Posterior cingulate gyrus (tissue), 11 donors: ENCODE data around the gene LRRK1.
A peak's percentile ranks its signal among the peaks of the same experiment; 100 is the strongest.
"Not testable (repeated sequence)": the region's sequence is repeated elsewhere in the genome, so short reads cannot be mapped to it uniquely, and the experiment has no call there.

Experiments
- DNase-seq, 10 donors: peaks; one replicate each; pipeline versions ENCODE4 v3.0.0 to v3.0.0-alpha.2; 2020 to 2021; ENCODE audit warnings: mixed read lengths in 3 of 10
- intact Hi-C: fragments of 100-400 bp; cut with DNase I; formaldehyde crosslinking; loops from one replicate; pipeline ENCODE4 v1.15.1; 2023

LRRK1 gene

DNA sequence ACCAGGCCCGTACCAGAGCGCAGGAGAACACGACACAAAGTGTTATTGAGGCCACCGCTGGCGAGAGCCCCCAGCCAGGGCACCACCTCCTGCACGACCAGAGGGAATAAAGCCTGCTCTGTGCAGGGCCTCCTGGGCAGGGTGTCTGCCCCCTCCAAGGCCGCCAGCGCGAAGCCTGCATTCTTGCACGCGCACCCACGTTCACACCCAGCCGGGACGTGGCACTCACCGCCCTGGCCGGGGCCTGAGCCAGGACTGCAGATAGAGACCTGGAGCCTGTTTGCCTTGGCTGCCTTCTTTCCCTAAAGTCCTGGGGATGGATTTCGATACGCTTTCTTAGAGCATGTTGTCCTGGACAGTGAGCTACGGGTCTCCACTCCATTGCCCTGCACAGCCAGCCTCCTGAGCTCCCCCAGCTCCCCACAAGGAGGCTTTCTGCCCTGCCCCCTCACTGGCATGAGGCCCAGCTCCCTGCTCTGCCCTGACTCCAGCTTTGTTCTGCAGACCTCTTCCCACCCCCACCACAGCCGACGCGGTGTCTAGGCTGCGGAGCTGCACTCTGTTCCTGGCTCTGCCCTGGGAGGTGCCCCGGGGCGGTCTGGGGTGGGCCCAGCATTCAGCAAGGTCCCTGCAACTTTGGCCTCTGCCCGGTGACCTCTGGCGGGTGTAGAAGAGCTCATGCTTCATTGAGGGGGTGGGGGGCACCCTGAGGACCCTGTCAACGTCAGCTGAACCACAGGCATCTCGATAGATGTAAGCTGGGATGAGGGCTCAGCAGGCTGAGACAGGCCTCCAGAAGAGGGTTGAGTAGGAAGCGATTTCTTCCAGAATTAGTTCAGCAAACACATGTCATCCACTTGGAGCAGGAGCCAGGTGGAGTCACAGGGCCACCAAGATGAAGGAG is 145.0 kb downstream of the LRRK1 start:
- DNase-seq, result peak in 8 of 10 donors; percentile 31 to 90 (median 58)

DNA sequence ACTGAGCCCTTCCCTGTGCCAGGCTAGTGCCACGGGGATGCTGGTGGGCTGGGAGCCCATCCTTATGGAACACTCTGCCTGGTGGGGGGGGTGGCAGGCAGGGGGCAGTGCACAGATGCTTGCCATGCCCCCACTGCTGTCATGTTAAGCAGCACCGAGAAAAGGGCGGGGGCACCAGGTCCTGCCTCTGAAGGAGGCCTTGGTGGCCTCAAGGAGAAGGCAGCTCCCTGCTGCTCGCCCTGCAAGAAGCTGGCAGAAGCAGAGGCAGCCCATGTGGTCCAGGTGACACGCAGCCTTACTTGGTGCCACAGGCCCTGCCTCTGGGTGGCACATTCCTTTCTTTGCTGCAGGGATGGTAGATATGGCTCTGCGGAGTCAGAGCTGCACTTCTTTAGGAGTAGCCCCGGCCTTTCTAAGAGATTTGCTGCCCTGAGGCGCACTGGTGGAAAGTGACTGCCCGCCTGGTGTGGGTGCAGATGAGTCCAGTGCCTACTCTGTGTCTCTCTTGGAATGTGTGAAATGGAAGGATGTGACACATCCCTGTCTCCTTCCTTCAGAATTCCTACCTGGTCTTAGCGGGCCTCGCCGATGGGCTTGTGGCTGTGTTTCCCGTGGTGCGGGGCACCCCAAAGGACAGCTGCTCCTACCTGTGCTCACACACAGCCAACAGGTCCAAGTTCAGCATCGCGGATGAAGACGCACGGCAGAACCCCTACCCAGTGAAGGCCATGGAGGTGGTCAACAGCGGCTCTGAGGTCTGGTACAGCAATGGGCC is 145.8 kb downstream of the LRRK1 start:
- peak in 2 of 10 donors; percentile 73 to 81 for DNase-seq
- intact Hi-C loops, result no loop called here

More for the DNA sequence above, 145.0 kb downstream of the LRRK1 start:
- intact Hi-C loops, result no loop called here

DNA sequence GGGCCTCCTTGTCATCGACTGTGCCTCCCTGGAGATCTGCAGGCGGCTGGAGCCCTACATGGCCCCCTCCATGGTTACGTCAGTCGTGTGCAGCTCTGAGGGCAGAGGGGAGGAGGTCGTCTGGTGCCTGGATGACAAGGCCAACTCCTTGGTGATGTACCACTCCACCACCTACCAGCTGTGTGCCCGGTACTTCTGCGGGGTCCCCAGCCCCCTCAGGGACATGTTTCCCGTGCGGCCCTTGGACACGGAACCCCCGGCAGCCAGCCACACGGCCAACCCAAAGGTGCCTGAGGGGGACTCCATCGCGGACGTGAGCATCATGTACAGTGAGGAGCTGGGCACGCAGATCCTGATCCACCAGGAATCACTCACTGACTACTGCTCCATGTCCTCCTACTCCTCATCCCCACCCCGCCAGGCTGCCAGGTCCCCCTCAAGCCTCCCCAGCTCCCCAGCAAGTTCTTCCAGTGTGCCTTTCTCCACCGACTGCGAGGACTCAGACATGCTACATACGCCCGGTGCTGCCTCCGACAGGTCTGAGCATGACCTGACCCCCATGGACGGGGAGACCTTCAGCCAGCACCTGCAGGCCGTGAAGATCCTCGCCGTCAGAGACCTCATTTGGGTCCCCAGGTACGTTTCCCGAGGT is 146.5 kb downstream of the LRRK1 start:
- DNase-seq, result peak in 2 of 10 donors; percentile 65 to 81
- intact Hi-C loops, result no loop called here

DNA sequence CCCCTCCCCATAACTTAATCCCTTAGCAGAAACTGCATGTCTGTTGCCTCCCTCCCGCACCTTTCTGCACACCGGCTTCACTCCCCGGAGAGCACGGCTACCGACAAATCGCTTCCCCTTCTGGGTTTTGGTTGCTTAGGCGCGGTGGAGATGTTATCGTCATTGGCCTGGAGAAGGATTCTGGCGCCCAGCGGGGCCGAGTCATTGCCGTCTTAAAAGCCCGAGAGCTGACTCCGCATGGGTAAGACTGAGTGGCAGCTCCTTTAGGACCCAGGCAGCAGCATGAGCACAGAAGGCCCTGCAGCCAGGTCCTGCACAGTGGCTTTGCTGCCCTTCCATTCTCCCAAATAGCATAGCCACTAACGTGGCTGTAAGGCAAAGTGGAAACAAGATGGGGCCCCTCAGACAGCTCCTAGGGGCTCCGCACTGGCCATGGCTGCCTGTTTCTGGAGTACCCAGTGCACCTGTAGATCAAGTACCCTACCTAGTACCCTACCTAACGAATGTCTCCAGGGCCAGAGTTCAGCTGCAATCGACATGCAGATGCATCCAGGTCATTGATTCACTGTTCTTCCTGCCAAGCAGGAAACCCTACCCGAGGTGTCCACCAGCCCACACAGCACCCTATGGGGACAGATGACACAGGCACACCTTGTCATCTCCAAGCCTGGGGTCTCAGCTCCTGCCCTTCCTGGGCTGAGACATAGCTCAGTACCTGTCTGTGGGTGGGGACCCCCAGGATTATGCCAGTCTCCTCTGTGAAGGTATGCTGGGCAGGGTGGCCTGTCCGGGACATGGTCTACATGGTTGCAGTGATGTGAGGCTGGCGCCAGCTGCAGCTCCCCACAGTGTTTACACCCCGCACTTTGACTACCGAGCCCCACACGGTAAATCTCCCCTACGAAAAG is 147.6 kb downstream of the LRRK1 start:
- DNase-seq, result peak in 2 of 10 donors; percentile 70 to 74
- intact Hi-C loops, result no loop called here

DNA sequence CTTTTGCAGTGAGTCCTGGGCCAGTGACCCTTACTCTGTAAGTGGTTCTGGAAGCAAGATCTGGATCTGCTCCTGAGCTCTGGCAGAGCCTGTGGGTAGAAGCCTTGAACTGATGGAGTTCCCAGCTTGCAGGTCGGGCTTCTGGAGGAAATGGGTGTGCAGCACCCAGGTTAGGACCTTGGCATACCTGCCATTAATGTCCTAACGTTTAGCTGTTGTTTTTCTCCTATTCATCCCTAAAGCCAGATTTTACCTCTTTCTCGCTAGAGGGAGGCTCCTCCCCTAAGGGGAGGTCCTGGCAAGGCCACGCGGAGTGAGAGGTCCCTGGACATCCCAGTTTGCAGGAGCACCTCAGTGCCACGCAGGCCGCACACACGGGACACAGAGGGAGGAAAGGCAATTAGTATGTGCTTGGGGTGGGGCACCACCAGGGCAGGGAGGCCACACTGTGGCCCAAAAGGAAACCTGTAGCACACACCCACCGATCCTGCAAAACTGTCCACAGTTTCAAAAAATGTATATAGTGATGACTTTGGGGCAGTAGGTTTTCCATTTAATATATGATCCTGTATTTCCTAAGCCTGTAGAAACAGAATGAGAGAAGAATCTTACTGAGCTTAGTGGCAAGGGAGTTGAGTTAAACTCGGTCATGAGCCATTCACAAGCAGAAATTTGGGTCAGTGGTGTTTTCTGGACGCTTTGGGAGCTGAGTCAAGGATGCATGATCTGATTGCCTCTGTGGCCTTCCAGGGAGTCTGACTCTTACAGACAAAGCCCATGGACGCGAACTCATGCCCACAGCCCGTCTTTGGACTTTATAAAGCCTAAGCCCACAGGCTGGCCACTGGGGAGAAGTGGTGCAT is 148.7 kb downstream of the LRRK1 start:
- peak in 2 of 10 donors; percentile 50 to 72 for DNase-seq
- intact Hi-C loops, result no loop called here

DNA sequence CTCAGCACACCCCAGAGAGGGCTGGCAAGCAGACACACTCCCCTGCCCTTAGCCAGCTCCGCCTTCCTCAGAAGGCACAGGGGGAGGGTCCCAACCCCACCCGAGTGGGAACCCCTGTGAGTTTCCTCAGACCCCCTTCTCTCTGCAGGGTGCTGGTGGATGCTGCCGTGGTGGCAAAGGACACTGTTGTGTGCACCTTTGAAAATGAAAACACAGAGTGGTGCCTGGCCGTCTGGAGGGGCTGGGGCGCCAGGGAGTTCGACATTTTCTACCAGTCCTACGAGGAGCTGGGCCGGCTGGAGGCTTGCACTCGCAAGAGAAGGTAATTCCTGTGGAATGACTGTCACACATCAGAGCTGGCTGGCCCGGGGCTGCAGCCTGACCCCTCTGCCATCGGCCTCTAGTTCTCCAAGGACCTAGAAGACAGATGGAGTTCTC is 149.4 kb downstream of the LRRK1 start:
- DNase-seq, result peak in 3 of 10 donors; percentile 64 to 74 (median 66)
- intact Hi-C loops, result no loop called here

DNA sequence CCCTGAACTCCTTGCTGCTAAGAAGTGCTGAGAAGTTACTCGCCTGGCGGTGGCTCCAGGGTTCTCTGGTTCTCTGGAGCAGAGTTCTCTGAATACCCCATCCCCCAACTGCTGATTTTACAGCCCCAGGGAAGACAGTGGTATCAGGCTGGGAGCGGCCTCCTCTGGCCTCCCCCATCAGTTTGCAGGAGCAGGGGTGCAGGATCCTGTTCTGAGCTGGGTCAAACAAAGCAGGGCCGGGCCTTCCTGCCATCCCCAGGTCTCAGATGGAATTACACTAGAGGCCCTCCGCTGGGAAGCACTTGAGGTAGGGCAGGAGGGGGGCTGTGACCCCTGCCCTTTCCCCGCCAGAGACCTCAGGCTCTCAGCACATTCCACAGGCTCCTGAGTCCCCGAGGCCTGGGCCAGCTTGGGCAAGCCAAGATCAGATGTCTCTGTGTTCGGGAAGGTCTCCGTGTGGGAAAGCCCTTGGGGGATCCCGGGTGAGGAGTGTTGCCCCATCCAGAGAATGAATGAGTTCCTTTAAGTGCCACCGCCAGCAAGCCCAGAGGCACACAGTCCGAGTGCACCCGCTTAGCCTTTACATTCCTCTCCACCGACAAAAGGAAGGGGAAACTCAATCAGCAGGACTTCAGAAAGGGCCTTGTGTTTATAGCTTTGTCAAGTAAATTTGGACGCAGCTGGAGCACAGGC is 149.9 kb downstream of the LRRK1 start:
- peak in 3 of 10 donors; percentile 55 to 73 (median 57) for DNase-seq
- intact Hi-C loops, result no loop called here

DNA sequence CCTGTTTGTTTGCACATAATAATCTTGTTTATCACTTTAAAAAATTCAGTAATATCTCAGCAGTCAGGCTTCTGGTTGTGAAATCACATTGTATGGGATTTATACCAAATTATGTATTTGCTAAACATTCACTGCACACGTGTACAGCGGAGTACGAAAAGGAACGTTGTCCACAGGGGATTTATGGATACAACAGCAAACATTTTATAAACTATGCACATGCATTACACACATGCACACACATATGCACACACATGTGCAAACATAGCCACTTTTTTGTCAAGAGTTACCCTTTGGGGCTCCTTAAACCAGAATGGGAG is 150.5 kb downstream of the LRRK1 start:
- intact Hi-C loops, result no loop called here

DNA sequence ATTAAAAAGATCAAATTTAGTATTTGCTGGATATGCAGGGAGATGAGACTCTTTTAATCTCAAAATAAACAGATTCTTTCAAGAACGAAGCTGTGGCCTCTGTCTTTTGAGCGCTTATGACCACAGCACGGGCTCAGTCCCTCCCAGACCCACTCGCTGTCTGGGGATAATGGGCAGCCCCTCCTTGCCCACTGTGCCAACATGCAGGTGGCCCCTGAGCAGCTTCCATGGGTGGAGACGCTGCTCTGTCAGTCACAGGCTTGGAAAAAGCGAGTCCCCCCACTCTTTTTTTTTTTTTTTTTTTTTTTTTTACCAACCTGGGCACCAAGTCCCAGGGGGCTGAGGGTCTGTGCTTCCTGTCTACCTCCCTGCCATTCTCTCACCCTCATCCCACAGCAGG is 150.9 kb downstream of the LRRK1 start:
- intact Hi-C loops, result no loop called here
- peak in 2 of 10 donors; percentile 52 to 57 for DNase-seq

More for the DNA sequence above, 150.5 kb downstream of the LRRK1 start:
- no peak for DNase-seq

DNA sequence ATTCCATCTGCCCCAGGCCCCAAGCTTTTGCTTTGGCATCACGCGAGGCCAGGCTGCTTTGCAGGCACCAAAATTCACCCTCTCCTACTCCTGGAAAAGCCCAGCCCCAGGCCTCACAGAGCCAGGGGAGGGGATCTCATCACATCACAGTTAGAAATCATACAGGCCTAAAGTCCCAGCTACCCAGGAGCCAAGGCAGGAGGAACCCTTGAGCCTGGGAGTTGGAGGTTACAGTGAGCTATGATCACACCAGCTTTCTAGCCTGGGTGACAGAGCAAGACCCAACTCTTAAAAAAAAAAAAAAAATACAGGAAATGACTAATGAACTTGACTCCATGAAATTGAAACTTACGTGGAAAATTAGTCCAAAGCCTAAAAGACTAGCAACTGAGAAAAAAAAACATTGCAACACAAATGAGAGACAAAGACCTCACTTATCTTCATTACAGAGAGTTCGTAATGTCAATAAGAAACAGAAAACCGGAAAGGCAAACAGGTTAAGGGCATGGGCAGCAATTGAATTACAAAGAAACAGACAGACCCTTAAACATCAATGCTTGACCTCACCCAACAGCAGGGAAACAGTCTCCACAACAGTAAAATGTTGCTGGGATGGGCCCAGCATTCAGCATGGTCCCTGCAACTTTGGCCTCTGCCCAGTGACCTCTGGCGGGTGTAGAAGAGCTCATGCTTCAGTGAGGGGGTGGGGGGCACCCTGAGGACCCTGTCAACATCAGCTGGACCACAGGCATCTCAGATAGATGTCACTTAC is 151.5 kb downstream of the LRRK1 start:
- peak in 2 of 10 donors; percentile 59 to 72 for DNase-seq
- intact Hi-C loops, result no loop called here

DNA sequence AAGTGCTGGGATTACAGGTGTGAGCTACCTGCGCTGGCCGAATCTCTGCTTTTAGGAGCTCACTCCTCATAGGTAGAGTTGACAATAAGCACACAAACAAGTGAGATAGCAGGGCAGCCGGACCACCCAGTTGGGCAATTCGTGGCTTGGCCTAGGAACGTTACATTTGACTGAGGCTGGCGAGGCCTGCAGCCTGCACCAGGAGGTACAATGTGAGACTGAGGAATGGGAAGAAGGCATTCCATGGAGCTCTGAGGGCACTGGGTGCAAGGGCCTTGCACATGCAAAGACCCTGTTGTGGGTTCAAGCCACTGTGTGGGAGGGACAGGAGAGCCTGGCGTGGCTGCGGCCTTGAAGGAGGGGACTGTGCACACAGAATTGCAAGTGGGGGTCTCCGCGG is 152.5 kb downstream of the LRRK1 start:
- intact Hi-C loops, result no loop called here

DNA sequence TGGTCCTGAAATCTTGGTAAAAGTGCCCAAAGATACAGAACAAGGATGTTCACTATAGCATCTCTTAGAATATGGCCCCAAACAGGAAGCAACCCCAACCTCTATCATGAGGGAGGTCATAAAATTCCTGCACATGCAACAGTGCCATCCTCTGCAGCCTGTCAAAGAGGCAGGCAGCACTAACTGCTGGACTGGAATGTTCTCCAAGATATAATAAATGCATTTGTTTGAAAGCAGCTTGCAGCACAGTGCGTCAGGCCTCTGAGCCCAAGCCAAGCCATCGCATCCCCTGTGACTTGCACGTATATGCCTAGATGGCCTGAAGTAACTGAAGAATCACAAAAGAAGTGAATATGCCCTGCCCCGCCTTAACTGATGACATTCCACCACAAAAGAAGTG is 153.1 kb downstream of the LRRK1 start:
- intact Hi-C loops, DNase-seq: not testable (repeated sequence)

More for the DNA sequence above, 152.5 kb downstream of the LRRK1 start:
- peak in 2 of 10 donors; percentile 36 to 76 for DNase-seq

DNA sequence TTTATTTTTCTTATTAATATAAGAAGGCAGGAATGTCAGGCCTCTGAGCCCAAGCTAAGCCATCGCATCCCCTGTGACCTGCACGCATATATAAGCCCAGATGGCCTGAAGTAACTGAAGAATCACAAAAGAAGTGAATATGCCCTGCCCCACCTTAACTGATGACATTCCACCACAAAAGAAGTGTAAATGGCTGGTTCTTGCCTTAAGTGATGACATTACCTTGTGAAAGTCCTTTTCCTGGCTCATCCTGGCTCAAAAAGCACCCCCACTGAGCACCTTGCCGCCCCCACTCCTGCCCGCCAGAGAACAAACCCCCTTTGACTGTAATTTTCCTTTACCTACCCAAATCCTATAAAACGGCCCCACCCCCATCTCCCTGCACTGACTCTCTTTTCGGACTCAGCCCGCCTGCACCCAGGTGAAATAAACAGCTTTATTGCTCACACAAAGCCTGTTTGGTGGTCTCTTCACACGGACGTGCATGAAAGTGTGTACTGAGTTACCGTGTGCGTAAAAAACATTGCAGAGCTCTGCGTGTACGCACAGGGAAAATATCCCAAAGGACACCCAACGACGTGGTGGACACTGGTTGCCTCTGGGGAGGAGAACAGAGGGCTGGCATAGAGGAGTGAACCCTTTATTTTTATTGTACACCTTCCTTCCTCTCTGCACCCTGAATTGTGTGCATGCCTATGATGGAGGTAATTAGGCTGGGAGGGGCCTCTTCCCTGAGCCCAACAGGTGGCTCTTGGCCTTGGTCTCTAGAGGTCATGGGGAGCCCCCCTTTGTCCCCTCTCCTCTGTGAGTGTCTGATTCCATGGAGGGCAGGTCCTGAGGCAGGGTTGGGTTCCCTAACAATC is 158.9 kb downstream of the LRRK1 start:
- DNase-seq, result peak in 2 of 10 donors; percentile 19 to 41
- intact Hi-C loops, result not testable (repeated sequence)

DNA sequence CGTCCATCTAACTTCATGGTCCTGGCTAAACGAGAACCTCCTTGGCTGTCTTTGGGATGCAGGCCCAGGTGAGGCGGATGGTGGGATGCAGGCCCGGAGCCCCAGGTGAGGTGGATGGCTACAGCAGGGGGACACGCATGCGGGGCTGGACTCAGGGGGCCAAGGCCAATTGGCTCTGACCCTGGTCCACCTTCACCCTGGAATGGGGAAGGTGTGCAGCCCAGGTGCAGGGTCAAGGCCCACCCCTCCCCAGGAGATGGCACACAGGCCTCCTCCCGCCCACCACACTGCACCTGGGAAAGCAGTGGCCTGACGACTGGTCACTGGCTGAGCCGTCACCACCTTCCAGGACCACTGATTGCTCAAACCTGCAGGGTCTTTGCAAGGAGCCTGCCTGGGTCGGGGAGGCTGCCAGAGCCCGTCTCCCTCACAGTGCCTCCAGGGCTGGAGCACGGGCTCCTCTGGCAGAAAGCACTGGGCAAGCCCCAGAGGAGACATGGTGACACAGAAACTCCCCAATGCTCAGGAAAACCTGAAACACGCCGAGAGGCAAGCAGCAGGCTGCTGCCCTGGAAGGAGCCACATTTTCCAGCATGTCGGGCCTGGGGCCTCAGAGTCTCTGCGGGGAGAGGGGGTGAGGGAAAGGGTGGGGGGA is 159.6 kb downstream of the LRRK1 start:
- intact Hi-C loops, result no loop called here
- peak in 2 of 10 donors; percentile 50 to 77 for DNase-seq

DNA sequence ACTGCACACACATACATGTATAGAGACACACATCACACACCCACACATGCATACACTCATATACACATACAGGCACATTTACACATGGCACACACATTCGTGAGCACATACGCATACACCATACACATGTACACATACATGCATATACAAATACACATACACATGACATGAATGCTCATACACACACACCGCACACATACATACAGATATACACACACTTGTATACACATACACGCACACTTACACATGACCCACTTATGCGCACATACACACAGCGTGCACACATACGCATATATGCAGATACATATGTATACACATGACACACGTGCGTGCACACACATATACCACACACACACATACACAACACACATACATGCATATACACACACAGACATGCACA is 162.7 kb downstream of the LRRK1 start:
- intact Hi-C loops, result no loop called here
- no peak for DNase-seq
